BLaER1 treated with 17β-estradiol and CSF1 and Interleukin-3, amounts not matched to agents 10 nM and 100 nM (cell line): ENCODE measurements around the gene TMEM190.

Experiments used
- H3K27ac ChIP-seq, 11 experiments: shearing (Covaris generic); formaldehyde crosslinking; 2 replicates each; pipeline ENCODE4 v1.8.1; 2022
- H3K27me3 ChIP-seq, 11 experiments: shearing (Covaris generic); formaldehyde crosslinking; 2 replicates each; pipeline ENCODE4 v1.8.1; 2022
- H3K36me3 ChIP-seq, 11 experiments: shearing (Covaris generic); formaldehyde crosslinking; 2 replicates each; pipeline ENCODE4 v1.8.1; 2022
- H3K4me1 ChIP-seq, 10 experiments: shearing (Covaris generic); formaldehyde crosslinking; 2 replicates each; pipeline ENCODE4 v1.8.1; 2022
- H3K4me2 ChIP-seq, 11 experiments: shearing (Covaris generic); formaldehyde crosslinking; 2 replicates each; pipeline ENCODE4 v1.8.1; 2022
- H3K4me3 ChIP-seq, 10 experiments: shearing (Covaris generic); formaldehyde crosslinking; 2 replicates each; pipeline ENCODE4 v1.8.1; 2022
- H3K9ac ChIP-seq, 11 experiments: shearing (Covaris generic); formaldehyde crosslinking; 2 replicates each; pipeline ENCODE4 v1.8.1; 2022
- H3K9me3 ChIP-seq, 11 experiments: shearing (Covaris generic); formaldehyde crosslinking; replicated peaks in 1 of 11; 2 replicates each; pipeline ENCODE4 v1.8.1; 2022
- H4K20me1 ChIP-seq, 11 experiments: shearing (Covaris generic); formaldehyde crosslinking; 2 replicates each; pipeline ENCODE4 v1.8.1; 2022
- Cebpa-rat ChIP-seq, 11 experiments: shearing (Covaris generic); IDR thresholded peaks; 2 replicates each; pipeline ENCODE4 v1.8.1; 2022

Gene TMEM190

GRCh38 chr19:55372316-55373081, 4.1 kb upstream of the TMEM190 start:
- Histone ChIP-seq H3K27me3 (peaks cover 73 to 95% (median 88%) of the 10 kb centered on the region in 11 experiments), H3K36me3 (no peaks in the 10 kb centered on the region), H3K4me2 (peak overlapping the region in 10 of 11 experiments; percentile 1 to 55 (median 43); a peak in 14 of 22 replicates), H3K4me3 (no peak overlapping the region), H4K20me1 (peaks cover 0 to 27% (median 7%) of the 10 kb centered on the region in 11 experiments; a peak in 11 of 22 replicates), H3K9me3 (no peaks in the 10 kb centered on the region), H3K27ac (no peak overlapping the region), H3K4me1 (peaks cover 12 to 36% (median 25%) of the 10 kb centered on the region in 10 experiments; a peak in 18 of 20 replicates), H3K9ac (peak overlapping the region in 4 of 11 experiments; percentile 9 to 46 (median 24); a peak in 1 of 22 replicates)
- no peak for TF ChIP-seq Cebpa-rat (IDR thresholded peaks at IDR 0.05)

- TF ChIP-seq Cebpa-rat (IDR thresholded peaks at IDR 0.05) = no peak
- no peaks in the 10 kb centered on the region for H3K36me3 ChIP-seq
- no peak overlapping the region; a peak in 1 of 22 replicates for H3K4me2 ChIP-seq
- peaks cover 12 to 36% (median 26%) of the 10 kb centered on the region in 10 experiments; a peak in 18 of 20 replicates for H3K4me1 ChIP-seq
- peaks cover 0 to 29% (median 7%) of the 10 kb centered on the region in 11 experiments; a peak in 11 of 22 replicates for H4K20me1 ChIP-seq
- H3K27me3 ChIP-seq = peaks cover 65 to 91% (median 84%) of the 10 kb centered on the region in 11 experiments
- H3K27ac ChIP-seq = no peak overlapping the region
- no peak overlapping the region for H3K9ac ChIP-seq
- no peak overlapping the region for H3K4me3 ChIP-seq
- H3K9me3 ChIP-seq = no peaks in the 10 kb centered on the region
These were observed 3.2 kb upstream of the TMEM190 start for GRCh38 chr19:55373306-55373992.

DNA sequence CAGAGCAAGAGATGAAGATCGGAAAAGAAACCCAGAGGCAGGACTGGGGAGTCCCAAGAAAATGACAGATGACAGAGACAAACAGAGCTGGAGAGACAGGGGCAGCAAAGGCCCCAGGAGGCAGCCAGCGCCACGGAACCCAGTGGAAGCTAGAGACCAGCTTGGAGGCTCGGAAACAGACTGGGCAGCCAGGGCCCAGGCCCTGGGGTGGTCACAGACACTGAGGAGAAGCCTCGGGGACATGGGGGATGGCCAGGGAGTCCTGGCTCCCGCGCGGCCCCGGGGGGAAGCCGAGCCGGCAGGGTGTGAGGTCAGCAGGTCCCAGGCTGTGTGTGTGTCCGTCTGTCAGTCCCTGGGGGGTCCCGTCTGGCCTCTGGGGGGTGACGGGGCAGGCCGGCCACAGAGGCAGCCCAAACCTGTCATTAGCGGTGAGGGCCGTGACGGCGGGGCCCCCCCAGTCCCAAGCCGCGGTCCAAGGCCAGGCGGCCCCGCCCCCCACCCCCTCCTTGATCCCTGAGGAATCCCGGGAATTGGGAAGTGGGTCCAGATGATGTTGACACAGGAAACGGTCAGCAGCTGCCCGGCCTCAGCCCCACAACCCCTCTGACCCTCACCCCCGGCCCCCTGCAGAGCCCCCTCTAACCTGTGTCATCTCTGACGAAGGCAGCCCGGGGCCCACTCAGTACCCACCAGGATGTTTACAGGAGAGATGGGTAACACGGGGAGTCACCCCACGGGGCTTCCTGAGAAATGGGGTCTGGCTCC, 2.5 kb upstream of the TMEM190 start:
- Histone ChIP-seq H3K9me3 (no peaks in the 10 kb centered on the region), H3K4me3 (no peak overlapping the region), H3K27me3 (peaks cover 57 to 84% (median 77%) of the 10 kb centered on the region in 11 experiments), H3K4me1 (peaks cover 7 to 29% (median 21%) of the 10 kb centered on the region in 10 experiments; a peak in 18 of 20 replicates), H3K4me2 (no peak overlapping the region), H4K20me1 (peaks cover 0 to 22% (median under 1%) of the 10 kb centered on the region in 11 experiments; a peak in 9 of 22 replicates), H3K9ac (no peak overlapping the region), H3K36me3 (no peaks in the 10 kb centered on the region), H3K27ac (no peak overlapping the region)
- TF ChIP-seq Cebpa-rat (IDR thresholded peaks at IDR 0.05) = no peak

GRCh38 chr19:55377356-55378131, 918 bp downstream of the TMEM190 start:
- Histone ChIP-seq H3K9me3 (no peaks in the 10 kb centered on the region), H3K9ac (no peak overlapping the region), H3K4me3 (no peak overlapping the region), H3K36me3 (no peaks in the 10 kb centered on the region), H3K27me3 (peaks cover 25 to 50% (median 43%) of the 10 kb centered on the region in 11 experiments), H3K4me1 (peaks cover 10 to 27% (median 17%) of the 10 kb centered on the region in 10 experiments), H4K20me1 (peaks cover 0 to 10% (median 0%) of the 10 kb centered on the region in 11 experiments; a peak in 5 of 22 replicates), H3K27ac (no peak overlapping the region), H3K4me2 (no peak overlapping the region)
- TF ChIP-seq Cebpa-rat (IDR thresholded peaks at IDR 0.05) = no peak

GRCh38 chr19:55379174-55379573, 2.5 kb downstream of the TMEM190 start:
- H3K27ac ChIP-seq = no peak overlapping the region
- H4K20me1 ChIP-seq = peaks cover 0 to 6% (median 0%) of the 10 kb centered on the region in 11 experiments; a peak in 4 of 22 replicates
- H3K27me3 ChIP-seq = peaks cover 17 to 34% (median 27%) of the 10 kb centered on the region in 11 experiments
- no peak for TF ChIP-seq Cebpa-rat (IDR thresholded peaks at IDR 0.05)
- H3K4me3 ChIP-seq = no peak overlapping the region
- no peaks in the 10 kb centered on the region for H3K9me3 ChIP-seq
- H3K9ac ChIP-seq = no peak overlapping the region
- H3K4me1 ChIP-seq = peaks cover 17 to 33% (median 24%) of the 10 kb centered on the region in 10 experiments
- H3K4me2 ChIP-seq = no peak overlapping the region
- no peaks in the 10 kb centered on the region for H3K36me3 ChIP-seq

GRCh38 chr19:55382013-55382412, 5.4 kb downstream of the TMEM190 start:
- Histone ChIP-seq H3K27me3 (peaks cover 0 to 11% (median 8%) of the 10 kb centered on the region in 11 experiments; a peak in 18 of 22 replicates), H4K20me1 (peaks cover 11 to 18% (median 12%) of the 10 kb centered on the region in 11 experiments), H3K36me3 (peaks cover 6 to 10% (median 8%) of the 10 kb centered on the region in 11 experiments), H3K4me2 (peak overlapping the region; percentile 95 to 100 (median 100); a peak in 21 of 22 replicates), H3K9me3 (no peaks in the 10 kb centered on the region), H3K9ac (peak overlapping the region in 2 of 11 experiments; percentile 96 to 97; a peak in 2 of 22 replicates), H3K27ac (no peak overlapping the region), H3K4me3 (no peak overlapping the region), H3K4me1 (peaks cover 22 to 35% (median 28%) of the 10 kb centered on the region in 10 experiments)
- no peak for TF ChIP-seq Cebpa-rat (IDR thresholded peaks at IDR 0.05)

DNA sequence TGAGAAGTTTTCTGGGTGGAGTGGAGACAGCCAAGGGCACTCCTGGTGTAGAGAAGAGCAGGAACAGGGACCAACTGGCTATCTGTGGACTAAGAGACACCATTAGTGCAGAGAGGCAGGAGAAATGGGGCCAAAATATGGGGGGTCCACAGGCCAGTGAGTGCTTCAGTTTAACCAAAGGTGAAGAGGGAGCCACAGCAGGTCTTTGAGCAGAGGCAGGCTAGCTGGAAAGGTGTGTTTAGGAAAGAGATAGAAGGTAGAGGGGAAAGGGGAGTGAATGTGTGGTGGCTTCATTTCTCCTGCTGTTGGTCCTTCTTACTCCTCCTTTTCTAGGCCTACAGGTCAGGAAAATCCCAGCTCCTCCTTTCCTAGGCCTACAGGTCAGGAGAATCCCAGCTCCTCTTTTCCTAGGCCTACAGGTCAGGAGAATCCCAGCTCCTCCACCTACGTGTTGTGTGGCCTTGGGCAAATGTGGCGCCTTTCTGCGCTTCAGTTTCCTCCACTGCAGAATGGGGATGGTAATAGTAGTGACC, 6.0 kb downstream of the TMEM190 start:
- Histone ChIP-seq H3K27ac (peak overlapping the region in 5 of 11 experiments; percentile 85 to 95 (median 94); a peak in 10 of 22 replicates), H4K20me1 (peaks cover 17 to 22% (median 18%) of the 10 kb centered on the region in 11 experiments), H3K9me3 (no peaks in the 10 kb centered on the region), H3K4me2 (peak overlapping the region; percentile 95 to 100 (median 100)), H3K27me3 (peaks cover 0 to 7% (median 4%) of the 10 kb centered on the region in 11 experiments; a peak in 17 of 22 replicates), H3K36me3 (peaks cover 12 to 15% (median 13%) of the 10 kb centered on the region in 11 experiments), H3K4me1 (peaks cover 28 to 41% (median 34%) of the 10 kb centered on the region in 10 experiments), H3K9ac (peak overlapping the region; percentile 76 to 99 (median 96); a peak in 20 of 22 replicates), H3K4me3 (peak overlapping the region in 9 of 10 experiments; percentile 81 to 99 (median 95); a peak in 17 of 20 replicates)
- TF ChIP-seq Cebpa-rat (IDR thresholded peaks at IDR 0.05) = no peak
